Activated CD8-positive, alpha-beta memory T cell treated with anti-CD3 and anti-CD28 coated beads, Interleukin-2, amount 50 U/mL, for 48 hours (primary cell): ENCODE measurements around the gene GRIK1.

Source experiments
- DNase-seq: peaks from one replicate; pipeline ENCODE4 v3.0.0-alpha.2; 2020

Gene GRIK1

GRCh38 chr21:29904359-29905282 lies 35.2 kb downstream of the GRIK1 start:
- no peak for DNase-seq

- no peak for DNase-seq
Measured at GRCh38 chr21:29896884-29897283, 42.9 kb downstream of the GRIK1 start.

GRCh38 chr21:29893687-29894086 lies 46.1 kb downstream of the GRIK1 start:
- no peak for DNase-seq

- DNase-seq, result no peak
Measured at GRCh38 chr21:29892379-29892778, 47.4 kb downstream of the GRIK1 start.

- DNase-seq, result no peak
Measured at GRCh38 chr21:29888437-29888836, 51.4 kb downstream of the GRIK1 start.

GRCh38 chr21:29887313-29888009 lies 52.3 kb downstream of the GRIK1 start:
- no peak for DNase-seq

- no peak for DNase-seq
Measured at GRCh38 chr21:29885491-29885890, 54.3 kb downstream of the GRIK1 start.

- no peak for DNase-seq
Measured at GRCh38 chr21:29875873-29876272, 63.9 kb downstream of the GRIK1 start.

- DNase-seq, result no peak
Measured at GRCh38 chr21:29875036-29875716, 64.6 kb downstream of the GRIK1 start.

- DNase-seq, result no peak
Measured at GRCh38 chr21:29873908-29874307, 65.9 kb downstream of the GRIK1 start.

- DNase-seq, result no peak
Measured at GRCh38 chr21:29870814-29871213, 69.0 kb downstream of the GRIK1 start.

GRCh38 chr21:29867796-29868195 lies 72.0 kb downstream of the GRIK1 start:
- DNase-seq, result no peak

- DNase-seq, result no peak
Measured at GRCh38 chr21:29860346-29860745, 79.5 kb downstream of the GRIK1 start.

- DNase-seq, result no peak
Measured at GRCh38 chr21:29857150-29857549, 82.6 kb downstream of the GRIK1 start.

GRCh38 chr21:29854795-29855194 lies 85.0 kb downstream of the GRIK1 start:
- no peak for DNase-seq

GRCh38 chr21:29851611-29852010 lies 88.2 kb downstream of the GRIK1 start:
- DNase-seq, result no peak

- DNase-seq, result peak; percentile 54
Measured at GRCh38 chr21:29849735-29850176, 90.0 kb downstream of the GRIK1 start.

- DNase-seq, result no peak
Measured at GRCh38 chr21:29843804-29844203, 96.0 kb downstream of the GRIK1 start.

- no peak for DNase-seq
Measured at GRCh38 chr21:29834617-29835016, 105.2 kb downstream of the GRIK1 start.

GRCh38 chr21:29832217-29832616 lies 107.6 kb downstream of the GRIK1 start:
- DNase-seq, result no peak

- no peak for DNase-seq
Measured at GRCh38 chr21:29829564-29830275, 110.1 kb downstream of the GRIK1 start.

GRCh38 chr21:29827647-29828046 lies 112.1 kb downstream of the GRIK1 start:
- no peak for DNase-seq

- no peak for DNase-seq
Measured at GRCh38 chr21:29827236-29827635, 112.6 kb downstream of the GRIK1 start.
